Measurements from ENCODE around the gene EPS15.

GRCh38 chr1:51427438-51427837, 91.6 kb downstream of the EPS15 start:
- TF ChIP-seq, protein P1, sequence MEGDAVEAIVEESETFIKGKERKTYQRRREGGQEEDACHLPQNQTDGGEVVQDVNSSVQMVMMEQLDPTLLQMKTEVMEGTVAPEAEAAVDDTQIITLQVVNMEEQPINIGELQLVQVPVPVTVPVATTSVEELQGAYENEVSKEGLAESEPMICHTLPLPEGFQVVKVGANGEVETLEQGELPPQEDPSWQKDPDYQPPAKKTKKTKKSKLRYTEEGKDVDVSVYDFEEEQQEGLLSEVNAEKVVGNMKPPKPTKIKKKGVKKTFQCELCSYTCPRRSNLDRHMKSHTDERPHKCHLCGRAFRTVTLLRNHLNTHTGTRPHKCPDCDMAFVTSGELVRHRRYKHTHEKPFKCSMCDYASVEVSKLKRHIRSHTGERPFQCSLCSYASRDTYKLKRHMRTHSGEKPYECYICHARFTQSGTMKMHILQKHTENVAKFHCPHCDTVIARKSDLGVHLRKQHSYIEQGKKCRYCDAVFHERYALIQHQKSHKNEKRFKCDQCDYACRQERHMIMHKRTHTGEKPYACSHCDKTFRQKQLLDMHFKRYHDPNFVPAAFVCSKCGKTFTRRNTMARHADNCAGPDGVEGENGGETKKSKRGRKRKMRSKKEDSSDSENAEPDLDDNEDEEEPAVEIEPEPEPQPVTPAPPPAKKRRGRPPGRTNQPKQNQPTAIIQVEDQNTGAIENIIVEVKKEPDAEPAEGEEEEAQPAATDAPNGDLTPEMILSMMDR (IDR thresholded peaks at IDR 0.05) = no peak
- no peak for TF ChIP-seq POLR2A (IDR thresholded peaks at IDR 0.05)
- no peak for TF ChIP-seq POLR2AphosphoS5 (IDR thresholded peaks at IDR 0.05)
